ENCODE results near the gene CA12.
"Not testable (repeated sequence)": the region's sequence is repeated elsewhere in the genome, so short reads cannot be mapped to it uniquely, and the experiment has no call there.

The CA12 gene

DNA sequence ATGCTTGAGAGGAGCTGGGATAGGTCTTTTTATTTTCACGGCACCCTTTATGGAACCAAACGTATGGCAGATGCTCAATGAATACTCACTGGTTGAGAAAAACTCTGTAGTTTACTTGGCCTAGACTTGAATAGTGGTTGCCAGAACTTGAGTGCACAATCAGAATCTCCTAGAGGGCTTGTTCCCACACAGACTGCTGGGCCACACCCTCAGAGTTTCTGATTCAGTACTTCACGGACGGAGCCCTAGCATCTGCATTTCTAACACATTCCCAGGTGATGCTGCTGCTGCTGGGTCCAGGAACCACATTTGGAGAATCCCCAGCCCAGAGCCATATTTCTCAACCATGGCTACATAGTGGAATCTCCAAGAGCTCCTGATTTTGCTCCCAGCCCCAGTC is 24.6 kb downstream of the CA12 start:
- no peak for DNase-seq (ENCODE audit: low read depth in 2 of 2)

DNA sequence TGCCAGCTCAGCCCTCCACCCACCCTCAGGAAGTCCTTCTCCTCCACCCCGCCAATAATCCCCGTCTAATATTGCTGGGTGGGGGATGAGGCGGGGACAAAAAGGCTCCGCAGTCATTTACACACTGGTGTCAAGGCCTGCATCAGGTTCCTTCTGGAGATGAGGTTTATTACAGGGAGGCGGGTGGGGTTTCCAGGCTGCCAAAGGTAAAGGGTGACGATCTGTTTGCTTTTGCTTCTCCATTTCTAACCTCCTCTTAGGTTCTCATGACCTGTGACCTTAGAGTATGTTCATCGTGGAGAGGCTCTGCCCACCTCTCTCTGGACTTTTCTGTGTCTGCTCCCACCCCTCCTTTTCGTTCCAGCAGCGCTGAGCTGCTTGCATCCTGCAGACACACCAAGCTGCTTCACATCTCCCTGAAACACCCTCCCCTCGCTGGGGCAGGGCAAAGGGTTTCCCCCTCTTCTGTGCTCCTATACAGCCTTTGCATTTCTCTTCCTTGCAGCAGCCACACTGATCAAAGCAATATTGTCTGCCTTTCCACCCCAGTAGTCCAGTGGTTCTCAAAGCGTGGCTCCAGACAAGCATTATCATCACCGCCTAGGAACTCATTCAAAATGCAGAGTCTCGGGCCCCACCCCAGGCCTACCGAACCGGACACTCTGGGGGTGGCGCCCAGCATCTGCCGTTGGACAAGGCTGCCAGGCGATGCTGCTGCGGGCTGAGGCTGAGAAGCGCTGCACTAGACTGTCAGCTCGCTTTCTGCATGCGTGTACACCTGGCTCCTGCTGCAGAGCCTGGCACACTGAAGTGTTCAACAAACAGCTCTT is 26.6 kb downstream of the CA12 start:
- no peak for DNase-seq (ENCODE audit: low read depth in 2 of 2)

DNA sequence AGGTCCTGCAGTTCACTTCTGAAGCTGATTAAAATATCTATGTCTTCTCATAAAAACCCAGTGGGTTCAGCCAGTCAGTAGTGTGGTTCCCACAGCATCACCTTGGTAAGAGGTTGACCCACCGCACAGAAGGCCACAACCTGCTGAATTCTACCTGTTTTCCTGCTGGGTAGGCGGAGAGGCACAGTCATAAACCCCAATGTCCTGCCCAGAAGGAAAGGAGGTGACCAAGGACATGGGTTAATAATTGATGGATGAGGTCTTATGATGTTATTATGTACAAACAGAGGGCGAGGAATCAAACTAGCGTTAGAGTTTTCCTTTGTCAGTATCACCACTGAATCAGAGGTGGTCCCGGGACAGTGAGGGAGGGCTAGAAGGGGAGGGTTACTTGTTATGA is 27.8 kb downstream of the CA12 start:
- no peak for DNase-seq (ENCODE audit: low read depth in 2 of 2)

DNA sequence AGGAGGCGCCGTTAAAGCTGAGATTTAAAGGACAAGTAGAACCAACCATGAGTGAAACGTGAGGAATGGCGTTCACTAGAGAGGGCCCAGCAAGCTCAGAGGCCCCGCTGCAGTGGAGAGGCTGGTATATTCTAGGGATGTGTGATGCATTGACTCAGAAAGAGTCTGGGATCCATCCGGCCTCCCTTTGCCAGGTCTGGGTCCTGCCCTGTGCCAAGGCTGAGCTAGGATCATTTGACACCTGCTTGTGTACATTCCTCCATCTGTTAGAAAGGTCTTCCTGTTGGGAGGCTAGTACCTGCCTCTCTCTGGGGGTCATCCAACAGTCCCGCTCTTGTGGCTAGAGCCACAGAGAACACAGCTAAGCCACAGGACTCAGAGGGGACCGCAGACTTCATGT is 28.4 kb downstream of the CA12 start:
- no peak for DNase-seq (ENCODE audit: low read depth in 2 of 2)

DNA sequence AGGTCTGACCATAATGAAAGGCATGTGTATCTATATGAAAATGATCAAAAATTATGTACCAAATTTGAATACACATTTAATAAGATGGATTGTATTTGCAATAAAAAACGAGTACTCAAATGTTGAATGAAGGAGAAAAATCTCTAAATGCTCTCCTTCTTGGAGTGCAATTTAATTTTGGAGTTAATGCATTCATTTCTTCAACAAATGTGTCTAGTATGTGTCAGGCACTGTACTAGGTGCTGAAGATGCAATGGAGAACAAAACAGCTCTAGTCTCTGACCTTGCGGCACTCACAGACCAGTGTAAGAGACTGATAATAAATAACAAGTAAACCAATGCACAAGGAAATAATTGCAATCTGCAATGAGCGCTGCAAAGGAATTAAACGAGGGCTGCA is 28.8 kb downstream of the CA12 start:
- no peak for DNase-seq (ENCODE audit: low read depth in 2 of 2)

DNA sequence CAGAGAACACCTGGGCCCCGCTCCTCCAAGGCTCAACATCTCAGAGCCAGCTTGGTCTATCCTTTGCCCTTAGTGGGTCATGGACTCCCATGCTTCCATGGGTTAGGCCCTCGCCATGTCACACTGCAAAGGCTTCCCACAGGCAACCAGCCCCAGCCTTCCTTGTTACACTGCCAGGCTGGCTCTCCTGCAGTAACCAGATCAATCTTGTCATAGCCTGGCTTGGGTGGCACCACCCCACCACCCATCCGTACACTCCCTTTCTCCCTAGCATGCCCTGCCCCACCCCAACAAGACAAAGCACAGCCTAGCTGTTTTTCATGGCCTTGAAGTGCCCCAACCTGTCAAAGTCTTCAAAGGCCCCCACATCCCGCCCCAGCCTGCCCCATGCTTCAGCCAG is 30.5 kb downstream of the CA12 start:
- no peak for DNase-seq (ENCODE audit: low read depth in 2 of 2)

DNA sequence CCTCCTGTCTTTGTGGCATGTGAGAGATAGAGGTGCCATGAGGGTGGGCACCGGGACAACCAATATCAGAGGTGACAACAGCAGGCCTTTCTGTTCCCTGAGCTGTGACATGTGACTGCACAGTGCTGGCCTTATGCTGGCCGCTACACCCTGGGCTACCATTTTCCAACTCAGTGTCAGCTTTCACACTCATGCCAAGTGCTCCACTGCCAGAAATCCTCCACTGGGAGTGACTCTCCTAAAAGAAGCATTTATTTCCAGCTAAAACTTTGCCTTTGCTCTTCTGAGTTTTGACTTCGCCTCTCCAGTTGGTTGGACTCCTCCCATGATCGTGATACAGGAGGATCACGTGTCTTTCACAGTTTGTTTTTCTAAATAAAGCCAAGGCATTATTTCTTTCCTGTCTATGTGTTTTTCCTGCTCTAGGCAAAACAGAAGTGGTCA is 31.4 kb downstream of the CA12 start:
- DNase-seq (ENCODE audit: low read depth in 2 of 2): no peak

DNA sequence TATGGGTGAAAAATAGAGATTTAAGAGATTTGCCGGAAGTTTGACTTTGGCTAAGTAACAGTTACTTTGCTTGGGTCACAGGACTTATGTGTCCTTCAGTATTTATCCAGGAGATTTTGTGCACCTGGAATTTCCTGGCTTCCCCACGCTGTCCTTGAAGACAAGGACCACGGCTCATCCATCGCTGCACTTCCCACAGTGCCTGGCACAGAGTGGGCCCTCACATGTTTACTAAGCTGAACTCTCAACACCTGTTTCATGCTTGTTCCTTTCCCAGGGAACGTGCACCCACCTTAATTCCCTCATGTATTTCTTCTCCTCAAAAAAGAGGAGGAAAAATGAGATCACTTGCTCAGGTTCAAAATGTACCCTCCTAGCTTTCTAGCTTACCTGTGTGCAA is 32.0 kb downstream of the CA12 start:
- no peak for DNase-seq (ENCODE audit: low read depth in 2 of 2)

DNA sequence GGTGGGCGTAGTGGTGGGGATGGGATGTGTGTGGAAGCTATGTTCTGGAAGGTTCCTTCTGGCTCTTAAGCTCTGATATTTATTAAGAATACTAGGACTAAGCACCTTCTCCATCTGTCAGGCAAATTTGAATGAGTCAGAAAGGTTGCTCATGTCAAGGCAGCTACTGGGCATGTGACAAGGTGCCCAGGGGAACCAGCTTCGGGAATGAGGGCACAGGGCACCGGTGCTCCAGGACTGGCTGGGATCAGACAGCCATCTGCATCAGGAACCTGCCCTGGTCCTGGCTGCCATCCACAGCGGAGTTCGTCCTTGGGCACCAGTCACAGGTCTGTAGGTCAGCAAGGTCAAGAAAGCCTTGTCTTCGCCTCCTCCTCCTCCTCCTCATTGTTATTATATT is 32.5 kb downstream of the CA12 start:
- no peak for DNase-seq (ENCODE audit: low read depth in 2 of 2)

DNA sequence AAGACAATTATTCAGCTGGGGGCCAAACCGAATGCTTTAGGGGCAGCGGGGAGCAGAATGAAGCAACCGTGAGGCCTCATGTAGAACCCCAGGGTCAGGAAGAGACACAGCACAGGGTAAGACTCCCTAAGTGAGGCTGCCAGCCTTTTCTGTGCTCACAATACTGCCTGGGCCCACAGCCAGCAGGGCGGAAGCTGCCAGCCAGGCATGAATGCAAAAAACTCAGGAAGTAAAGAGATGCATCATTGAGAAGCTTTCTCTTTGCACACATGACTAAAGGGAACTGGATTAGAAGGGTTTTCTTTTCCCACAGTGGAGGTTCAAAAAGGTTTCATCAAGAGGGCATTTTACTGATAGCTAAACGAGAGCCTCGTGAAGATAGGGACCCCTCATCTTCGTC is 33.3 kb downstream of the CA12 start:
- no peak for DNase-seq (ENCODE audit: low read depth in 2 of 2)

DNA sequence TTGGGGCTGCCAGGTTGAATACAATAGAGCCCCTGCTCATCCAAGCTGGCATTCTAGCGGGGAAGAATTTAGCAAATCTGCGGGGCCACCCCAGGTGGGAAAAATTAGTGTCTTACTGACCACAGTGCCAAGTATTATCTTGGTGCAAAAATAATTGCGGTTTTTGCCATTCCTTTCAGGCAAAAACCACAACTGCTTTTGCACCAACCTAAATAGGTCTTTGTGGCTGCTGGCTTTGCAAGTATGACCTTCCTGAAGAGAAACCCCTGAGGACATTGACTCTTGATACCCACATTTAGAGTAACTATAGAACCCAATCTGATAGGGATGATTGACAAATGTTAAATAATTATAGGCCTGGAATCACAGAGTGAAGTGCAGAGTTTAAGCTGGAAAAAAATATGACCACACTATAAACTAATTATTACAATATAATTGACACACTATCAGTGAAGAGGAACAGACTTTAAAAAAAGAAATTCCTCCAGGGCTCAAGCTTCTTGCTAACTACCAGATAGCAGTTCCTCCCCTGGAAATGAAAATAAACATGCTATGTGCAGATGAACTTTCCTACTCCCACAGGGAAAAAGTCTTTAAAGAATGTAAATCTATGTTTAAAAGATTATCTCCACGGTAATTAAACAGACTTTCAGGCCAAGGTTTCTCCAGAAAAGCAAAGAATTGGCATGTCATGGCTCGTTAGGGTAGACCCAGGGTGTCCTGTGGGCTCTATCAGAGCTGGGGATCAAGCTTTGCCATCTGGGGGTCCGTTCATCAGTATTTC is 34.4 kb downstream of the CA12 start:
- no peak for DNase-seq (ENCODE audit: low read depth in 2 of 2)

DNA sequence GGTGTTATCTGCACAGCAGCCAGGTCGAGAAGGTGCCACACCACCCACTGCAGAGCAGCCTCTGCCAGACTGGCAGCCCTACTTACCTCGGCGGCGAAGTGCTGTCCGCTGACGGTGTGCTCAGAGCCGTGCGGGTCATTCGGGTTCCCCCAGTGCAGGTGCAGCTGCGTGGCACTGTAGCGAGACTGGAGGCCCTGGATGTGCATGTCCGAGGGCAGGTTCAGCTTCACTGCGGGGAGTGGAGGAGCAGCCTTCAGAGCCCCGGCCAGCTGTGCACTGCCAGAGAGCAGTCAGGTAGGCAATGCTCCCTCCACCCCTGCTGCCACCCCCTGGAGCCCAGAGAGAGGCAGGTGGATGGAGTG is 36.3 kb downstream of the CA12 start:
- DNase-seq (ENCODE audit: low read depth in 2 of 2): no peak

DNA sequence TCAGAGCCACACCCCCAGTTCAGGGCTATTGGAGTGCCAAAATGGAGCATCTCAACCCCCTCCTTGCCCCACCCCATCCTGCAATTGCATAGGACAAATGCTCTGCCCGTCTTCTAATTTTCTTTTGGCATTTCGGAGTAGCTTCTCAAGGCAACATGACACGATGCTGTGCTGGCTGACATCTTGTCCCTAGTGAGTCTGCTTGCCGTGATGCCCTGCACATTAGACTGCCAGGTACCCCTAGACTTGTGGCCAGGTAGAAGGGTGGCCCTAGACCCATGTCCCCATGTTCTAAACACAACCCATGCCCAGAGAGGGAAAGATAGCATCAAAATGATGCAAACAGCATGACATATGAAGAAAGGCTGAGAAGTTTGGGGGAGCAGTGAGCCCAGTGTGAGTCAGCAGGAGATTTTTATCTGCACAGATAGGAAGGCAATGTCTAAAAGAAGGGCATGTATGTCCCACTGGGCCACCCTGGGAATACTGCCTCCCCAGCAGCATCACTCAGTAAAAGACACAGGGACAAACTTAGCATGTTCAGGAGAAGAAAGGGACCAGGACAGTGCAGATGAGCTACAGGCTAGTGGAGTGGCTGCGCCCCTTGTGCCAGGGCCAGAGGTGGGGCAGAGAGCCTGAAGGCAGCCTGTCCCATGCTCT is 36.8 kb downstream of the CA12 start:
- DNase-seq (ENCODE audit: low read depth in 2 of 2): no peak

DNA sequence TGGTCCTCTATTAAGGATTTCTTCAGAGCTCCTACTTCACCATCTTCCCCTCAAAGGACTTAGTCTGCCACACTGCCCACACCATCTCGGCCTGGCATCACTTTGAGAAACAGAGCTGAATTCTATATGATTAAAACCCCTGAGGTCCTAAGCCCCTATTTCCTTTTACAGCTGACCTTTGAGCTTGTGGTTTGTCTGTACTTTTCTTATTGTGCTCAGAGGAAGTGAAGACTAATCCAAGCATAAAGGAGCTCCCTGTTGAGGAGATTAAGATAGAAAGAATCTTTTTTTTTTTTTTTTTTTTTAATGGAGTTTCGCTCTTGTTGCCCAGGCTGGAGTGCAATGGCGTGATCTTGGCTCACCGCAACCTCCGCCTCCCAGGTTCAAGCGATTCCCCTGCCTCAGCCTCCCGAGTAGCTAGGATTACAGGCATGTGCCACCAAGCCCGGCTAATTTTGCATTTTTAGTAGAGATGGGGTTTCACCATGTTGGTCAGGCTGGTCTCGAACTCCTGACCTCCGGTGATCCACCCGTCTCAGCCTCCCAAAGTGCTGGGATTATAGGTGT is 38.6 kb downstream of the CA12 start:
- DNase-seq (ENCODE audit: low read depth in 2 of 2): not testable (repeated sequence)

DNA sequence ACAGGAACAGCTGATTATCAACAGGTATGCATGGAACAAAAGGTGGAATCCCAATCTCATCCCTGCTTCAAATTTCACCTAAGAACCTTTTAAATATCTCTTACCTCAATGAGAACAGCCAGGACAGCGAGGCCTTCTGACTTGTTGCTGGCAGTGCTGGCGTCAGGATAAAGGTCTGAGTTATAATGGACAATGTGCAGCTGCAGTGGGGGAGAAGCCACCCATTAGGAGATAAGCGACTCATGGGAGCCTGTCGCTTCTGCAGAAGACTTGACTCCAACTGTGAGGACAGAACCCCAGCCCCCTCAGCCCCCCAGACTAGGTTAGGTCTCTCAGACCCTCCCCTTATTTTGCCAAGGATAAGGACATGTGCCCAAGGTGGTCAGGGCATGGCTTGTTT is 39.7 kb downstream of the CA12 start:
- DNase-seq (ENCODE audit: low read depth in 2 of 2): no peak

DNA sequence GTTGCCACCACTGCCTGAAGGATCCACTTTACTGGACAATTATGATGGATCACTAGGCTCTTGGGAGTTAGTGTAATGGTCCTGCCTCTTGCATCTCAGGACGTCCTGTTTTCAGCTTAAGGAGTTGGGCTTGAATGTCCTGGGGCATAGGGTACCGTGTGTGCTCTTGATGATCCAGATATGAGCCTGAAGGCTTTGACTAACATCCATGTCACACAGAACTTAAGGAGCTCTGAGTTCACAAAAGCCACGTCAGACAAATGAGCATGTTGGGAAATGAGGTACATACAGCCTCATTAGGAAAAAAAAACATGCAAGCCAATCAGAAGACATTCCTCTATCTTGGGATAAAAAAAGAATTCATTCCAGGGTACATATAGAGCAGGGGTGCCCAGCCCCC is 40.8 kb downstream of the CA12 start:
- no peak for DNase-seq (ENCODE audit: low read depth in 2 of 2)

DNA sequence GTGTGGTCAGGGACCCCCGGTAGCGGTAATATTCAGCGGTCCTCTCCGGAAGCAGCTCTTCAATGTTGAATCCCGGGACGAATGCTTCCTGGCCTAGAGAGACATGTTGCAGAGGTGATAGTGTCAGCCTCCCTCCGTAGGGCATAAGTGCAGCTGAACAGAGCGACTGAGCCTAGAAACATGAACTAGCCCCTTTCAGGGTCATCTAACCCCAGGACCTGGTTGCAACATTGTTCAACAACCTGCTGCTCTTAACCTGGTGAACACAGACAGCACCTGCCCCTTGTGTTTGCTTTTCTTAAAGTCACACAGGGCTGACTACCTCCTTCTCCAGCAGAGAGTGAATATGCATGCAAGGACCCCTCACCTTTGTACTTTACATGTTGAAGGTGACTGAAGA is 41.3 kb downstream of the CA12 start:
- DNase-seq (ENCODE audit: low read depth in 2 of 2): no peak

DNA sequence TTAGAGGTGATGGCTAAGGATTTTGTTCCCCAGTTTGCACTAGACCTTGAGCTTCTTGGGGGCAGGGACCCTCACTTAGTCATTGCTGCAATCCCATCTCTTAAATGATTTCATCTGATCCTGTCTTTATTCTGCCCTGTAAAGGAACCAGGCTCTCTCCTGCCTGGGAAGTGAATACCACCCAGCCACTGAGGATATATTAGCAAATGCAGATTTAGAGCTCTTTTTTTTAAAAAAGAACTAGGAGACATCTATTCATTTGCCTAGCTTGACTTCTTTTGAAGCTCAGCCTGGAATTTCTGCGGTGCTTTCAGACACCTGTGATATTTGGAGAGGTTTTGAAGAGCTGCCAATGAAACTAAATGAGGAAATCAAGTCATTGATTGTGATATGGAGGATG is 41.8 kb downstream of the CA12 start:
- no peak for DNase-seq (ENCODE audit: low read depth in 2 of 2)

DNA sequence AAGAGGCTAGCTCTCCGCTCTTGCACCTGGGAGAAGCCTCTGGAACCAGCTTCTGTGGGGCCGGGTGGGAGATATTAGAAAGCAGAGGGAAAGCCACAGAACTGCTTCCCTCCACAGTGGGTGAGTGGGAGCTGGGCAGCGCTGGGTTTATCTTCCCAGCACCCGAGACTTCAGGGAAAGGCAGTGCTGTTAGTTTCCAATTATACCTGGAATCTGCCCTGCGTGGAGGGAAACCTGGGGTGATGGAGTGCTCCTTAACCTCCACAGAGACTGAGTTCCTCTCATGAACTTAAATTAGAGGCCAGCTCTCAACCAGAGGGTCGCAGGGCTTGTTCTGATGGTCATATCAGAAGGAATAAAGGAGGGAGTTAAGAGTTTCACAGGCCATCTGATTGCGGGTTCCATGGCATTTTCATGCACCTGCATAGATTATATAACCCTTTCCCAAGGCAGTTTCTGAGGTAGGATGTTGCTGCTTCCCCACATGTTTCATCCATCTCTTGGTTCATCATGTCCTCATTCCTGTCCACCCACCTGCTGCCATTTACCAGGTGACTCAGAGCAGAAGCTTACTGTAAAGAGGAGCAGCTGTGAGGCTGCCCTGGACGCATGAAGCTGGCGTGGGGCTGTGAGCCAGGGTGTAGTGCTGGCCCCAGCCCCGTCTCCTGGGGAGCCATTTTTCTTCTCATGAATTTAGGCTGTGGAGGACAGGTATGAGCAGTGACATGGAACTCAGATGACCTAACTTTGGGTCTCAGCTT is 42.5 kb downstream of the CA12 start:
- DNase-seq (ENCODE audit: low read depth in 2 of 2): no peak

DNA sequence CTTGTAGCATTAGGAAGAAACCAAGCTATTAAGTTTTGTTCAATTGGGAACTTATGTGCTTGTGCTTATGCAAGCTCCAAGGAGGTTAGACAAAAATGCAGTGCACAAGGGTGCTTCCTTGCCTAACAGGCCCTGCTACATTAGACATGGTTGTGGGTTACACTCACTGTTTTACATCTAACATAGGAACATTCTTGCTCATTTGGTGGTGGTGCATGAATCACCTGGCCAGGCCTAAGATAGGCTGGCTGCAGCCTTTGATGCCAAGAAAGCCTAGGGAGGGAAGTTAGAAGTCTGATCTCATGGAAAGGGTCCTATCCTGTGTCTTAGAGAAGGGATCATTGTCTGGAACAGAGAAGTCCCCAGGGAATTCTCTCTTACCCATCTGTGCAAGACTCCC is 43.5 kb downstream of the CA12 start:
- DNase-seq (ENCODE audit: low read depth in 2 of 2): no peak

DNA sequence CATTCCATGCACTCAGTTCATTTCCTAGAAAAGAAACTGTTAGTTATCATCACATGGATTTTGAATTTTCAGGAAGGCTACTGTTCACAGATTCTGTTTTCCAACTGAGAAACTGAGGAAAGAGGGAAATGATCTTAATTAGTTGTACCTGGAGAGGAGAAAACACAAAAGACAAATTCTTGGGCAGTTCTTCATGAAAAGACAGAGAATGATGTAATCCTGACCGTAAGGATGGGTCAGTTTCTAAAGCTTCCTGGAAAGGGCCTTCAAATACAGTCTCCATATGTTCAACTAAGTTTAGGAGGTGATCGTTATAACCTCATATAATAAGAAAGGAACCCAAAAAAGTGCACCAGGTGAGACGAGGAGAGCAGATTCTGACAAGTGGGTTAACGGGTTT is 44.6 kb downstream of the CA12 start:
- no peak for DNase-seq (ENCODE audit: low read depth in 2 of 2)

Data from stimulated activated CD4-positive, alpha-beta T cell treated with anti-CD3 and anti-CD28 coated beads, Interleukin-12 subunit alpha, Interleukin-12 subunit beta, amount 100 ng/mL, for 24 hours (primary cell).